T47D (cell line): Measurements from ENCODE around the gene F7.

ENCODE experiments used
- DNase-seq, 2 experiments: peaks; one replicate each; pipeline versions ENCODE4 v3.0.0 to v3.0.0-alpha.2; 2011 to 2012; ENCODE audit warnings: low read depth in 1 of 2, low spot score in 1 of 2
- JUND ChIP-seq: IDR thresholded peaks from 2 replicates; pipeline ENCODE4 v1.6.1; 2012; ENCODE audit warnings: low read depth
- in situ Hi-C: cut with HindIII; loops from 2 replicates; pipeline ENCODE4 v1.10.0; 2016; ENCODE audit warnings: low sequenced_read_pairs, low pct_unique_long_range_greater_than_20kb

F7 gene

GRCh38 chr13:113064534-113065405, 40.8 kb upstream of the F7 start:
- in situ Hi-C loops, result no loop called here
- DNase-seq, result no peak
- TF ChIP-seq JUND, result no peak

- no peak for TF ChIP-seq JUND
- DNase-seq, result no peak
- in situ Hi-C loops, result no loop called here
These were observed 40.0 kb upstream of the F7 start for GRCh38 chr13:113065406-113066141.

- no peak for DNase-seq
- TF ChIP-seq JUND, result no peak
- in situ Hi-C loops, result no loop called here
These were observed 39.5 kb upstream of the F7 start for GRCh38 chr13:113066142-113066455.

GRCh38 chr13:113066746-113067145, 38.8 kb upstream of the F7 start:
- in situ Hi-C loops, result no loop called here
- TF ChIP-seq JUND, result no peak
- DNase-seq, result no peak

GRCh38 chr13:113069861-113070805, 35.5 kb upstream of the F7 start:
- TF ChIP-seq JUND, result no peak
- in situ Hi-C loops, result no loop called here
- DNase-seq, result no peak

- TF ChIP-seq JUND, result no peak
- no peak for DNase-seq
- in situ Hi-C loops, result no loop called here
These were observed 34.7 kb upstream of the F7 start for GRCh38 chr13:113070855-113071254.

- no peak for TF ChIP-seq JUND
- in situ Hi-C loops, result no loop called here
- no peak for DNase-seq
These were observed 33.2 kb upstream of the F7 start for GRCh38 chr13:113072376-113072775.

- no peak for TF ChIP-seq JUND
- in situ Hi-C loops, result no loop called here
- no peak for DNase-seq
These were observed 31.6 kb upstream of the F7 start for GRCh38 chr13:113073942-113074341.

- TF ChIP-seq JUND, result no peak
- in situ Hi-C loops, result no loop called here
- DNase-seq, result no peak
These were observed 31.2 kb upstream of the F7 start for GRCh38 chr13:113074401-113074800.

GRCh38 chr13:113074876-113075275, 30.7 kb upstream of the F7 start:
- TF ChIP-seq JUND, result no peak
- no peak for DNase-seq
- in situ Hi-C loops, result no loop called here

- DNase-seq, result no peak
- TF ChIP-seq JUND, result no peak
- in situ Hi-C loops, result no loop called here
These were observed 29.9 kb upstream of the F7 start for GRCh38 chr13:113075711-113076110.

- in situ Hi-C loops, result no loop called here
These were observed 28.8 kb upstream of the F7 start for GRCh38 chr13:113076681-113077401.

More at GRCh38 chr13:113076681-113077401, 28.8 kb upstream of the F7 start:
- TF ChIP-seq JUND, result no peak
- DNase-seq, result no peak
